Measurements from ENCODE around the gene TH. TPM values are rescaled to one million over a fixed set of nuclear protein-coding genes. Genes with fewer than 3 reads are reported as not detected.

TH gene
- total and polyA plus RNA-seq, 10 donors, result 0.13 to 1.0 (median 0.27) TPM; not detected in 6

- Histone ChIP-seq H3K27ac (no peak overlapping the region), H3K27me3 (replicated peaks in 1 of 7) (peaks cover 9 to 100% (median 95%) of the 10 kb centered on the region in 7 donors), H3K9me3 (no peaks in the 10 kb centered on the region), H3K4me1 (peaks cover 4 to 42% (median 30%) of the 10 kb centered on the region in 6 donors), H3K36me3 (no peaks in the 10 kb centered on the region), H3K4me3 (peak overlapping the region in 5 of 8 donors; percentile 2 to 53 (median 13))
- intact Hi-C loops (cut with DNase I; ENCODE audit: low total_unique reads), result no loop called here
- TF ChIP-seq CTCF (IDR thresholded peaks at IDR 0.05 in 8 of 11, conservative IDR thresholded peaks at IDR 0.05 in 3 of 11) (peak in 1 of 11 experiments; percentile 13), POLR2A (IDR thresholded peaks at IDR 0.05) (no peak)
- 2 to 8% (median 3%) methylated on average over 62 to 72 of the region's 72 CpGs for WGBS, 5 donors
- DNase-seq, result no peak
These were observed 27.6 kb downstream of the TH start for GRCh38 chr11:2143799-2144543.

GRCh38 chr11:2143477-2143798 is 28.2 kb downstream of the TH start:
- H3K27ac ChIP-seq, result no peak overlapping the region
- WGBS, 5 donors, result 6 to 9% (median 8%) methylated on average over 12 of the region's 12 CpGs
- intact Hi-C loops (cut with DNase I; ENCODE audit: low total_unique reads), result no loop called here
- H3K4me1 ChIP-seq, result peaks cover 4 to 48% (median 36%) of the 10 kb centered on the region in 6 donors
- TF ChIP-seq CTCF (IDR thresholded peaks at IDR 0.05 in 8 of 11, conservative IDR thresholded peaks at IDR 0.05 in 3 of 11) (no peak), POLR2AphosphoS5 (IDR thresholded peaks at IDR 0.05) (no peak), POLR2A (IDR thresholded peaks at IDR 0.05) (no peak)
- peaks cover 9 to 100% (median 99%) of the 10 kb centered on the region in 7 donors for H3K27me3 ChIP-seq (replicated peaks in 1 of 7)
- H3K36me3 ChIP-seq, result no peaks in the 10 kb centered on the region
- H3K4me3 ChIP-seq, result peak overlapping the region in 1 of 8 donors; percentile 13
- no peak for DNase-seq
- no peaks in the 10 kb centered on the region for H3K9me3 ChIP-seq

GRCh38 chr11:2142762-2143202 is 28.8 kb downstream of the TH start:
- Histone ChIP-seq H3K4me3 (no peak overlapping the region), H3K4me1 (peaks cover 4 to 54% (median 38%) of the 10 kb centered on the region in 6 donors), H3K27me3 (replicated peaks in 1 of 7) (peaks cover 9 to 100% (median 95%) of the 10 kb centered on the region in 7 donors), H3K9me3 (no peaks in the 10 kb centered on the region), H3K36me3 (no peaks in the 10 kb centered on the region), H3K27ac (no peak overlapping the region)
- WGBS, 5 donors, result 7 to 18% (median 11%) methylated on average over 6 of the region's 6 CpGs
- DNase-seq, result no peak
- intact Hi-C loops (cut with DNase I; ENCODE audit: low total_unique reads), result no loop called here
- TF ChIP-seq CTCF (IDR thresholded peaks at IDR 0.05 in 8 of 11, conservative IDR thresholded peaks at IDR 0.05 in 3 of 11) (no peak), POLR2A (IDR thresholded peaks at IDR 0.05) (no peak), POLR2AphosphoS5 (IDR thresholded peaks at IDR 0.05) (no peak)

- no peaks in the 10 kb centered on the region for H3K36me3 ChIP-seq
These were observed 29.3 kb downstream of the TH start for GRCh38 chr11:2142300-2142759.

More at GRCh38 chr11:2142300-2142759, 29.3 kb downstream of the TH start:
- H3K4me3 ChIP-seq, result no peak overlapping the region
- intact Hi-C loops (cut with DNase I; ENCODE audit: low total_unique reads), result no loop called here
- peaks cover 11 to 100% (median 95%) of the 10 kb centered on the region in 7 donors for H3K27me3 ChIP-seq (replicated peaks in 1 of 7)
- H3K4me1 ChIP-seq, result peaks cover 8 to 59% (median 42%) of the 10 kb centered on the region in 6 donors
- 12 to 27% (median 21%) methylated on average over 5 of the region's 5 CpGs for WGBS, 5 donors
- TF ChIP-seq CTCF (IDR thresholded peaks at IDR 0.05 in 8 of 11, conservative IDR thresholded peaks at IDR 0.05 in 3 of 11), result no peak
- TF ChIP-seq POLR2A (IDR thresholded peaks at IDR 0.05), result no peak
- no peak for TF ChIP-seq POLR2AphosphoS5 (IDR thresholded peaks at IDR 0.05)
- no peak overlapping the region for H3K27ac ChIP-seq
- no peak for DNase-seq
- no peaks in the 10 kb centered on the region for H3K9me3 ChIP-seq

Data from spleen (tissue), 11 donors.